HG03108 (cell line): Measurements from ENCODE around the gene CAPN2.

Experiments used
- ATAC-seq: cut with Tn5 transposase; IDR thresholded peaks from one replicate; pipeline ENCODE4 v1.9.1; 2021; ENCODE audit warnings: moderate library complexity; ENCODE audit not compliant: unreplicated experiment

The CAPN2 gene

DNA sequence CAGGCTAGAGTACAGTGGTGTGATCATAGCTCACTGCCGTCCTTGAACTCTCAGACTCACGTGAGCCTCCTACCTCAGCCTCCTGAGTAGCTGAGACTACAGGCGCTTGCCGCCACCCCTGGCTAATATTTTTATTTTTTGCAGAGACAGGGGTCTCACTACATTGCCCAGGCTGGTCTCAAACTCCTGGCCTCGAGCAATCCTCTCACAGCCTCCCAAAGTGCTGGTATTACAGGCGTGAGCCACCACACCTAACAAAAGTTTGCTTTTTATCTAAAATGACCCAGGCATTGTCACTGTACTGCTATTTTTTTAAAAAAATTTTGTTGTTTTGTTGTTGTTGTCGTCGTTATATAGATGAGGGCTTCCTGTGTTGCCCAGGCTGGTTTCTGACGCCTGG is 46.4 kb downstream of the CAPN2 start:
- no peak for ATAC-seq

DNA sequence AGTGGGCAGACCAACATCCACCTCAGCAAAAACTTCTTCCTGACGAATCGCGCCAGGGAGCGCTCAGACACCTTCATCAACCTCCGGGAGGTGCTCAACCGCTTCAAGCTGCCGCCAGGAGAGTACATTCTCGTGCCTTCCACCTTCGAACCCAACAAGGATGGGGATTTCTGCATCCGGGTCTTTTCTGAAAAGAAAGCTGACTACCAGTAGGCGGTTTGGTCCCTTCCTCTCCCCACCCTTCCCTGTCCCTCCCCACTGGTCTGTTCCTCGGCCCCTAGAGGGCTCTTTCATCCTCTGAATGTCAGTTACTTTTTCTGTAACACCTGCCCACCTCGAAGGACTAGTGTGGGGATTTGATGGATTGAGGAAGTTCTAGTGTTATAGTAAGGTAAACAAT is 46.9 kb downstream of the CAPN2 start:
- no peak for ATAC-seq

DNA sequence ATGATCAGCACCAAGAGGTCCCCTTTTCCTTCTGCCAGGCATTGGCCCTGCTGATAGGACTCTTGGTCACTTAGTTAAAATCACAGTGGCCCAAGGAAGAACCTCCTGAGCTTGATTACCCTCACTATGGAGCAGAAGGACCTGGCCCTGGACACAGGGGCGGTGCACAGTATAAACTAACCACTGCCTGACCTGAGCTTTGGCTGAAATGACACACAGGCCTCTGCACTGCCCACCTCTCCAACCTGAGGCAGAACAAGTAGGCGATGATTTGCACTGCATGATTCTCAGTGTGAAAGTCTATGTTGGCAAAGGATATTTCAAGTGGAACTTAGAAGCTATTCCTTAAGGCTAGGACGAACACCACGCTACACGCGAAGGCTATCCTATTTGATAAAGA is 48.5 kb downstream of the CAPN2 start:
- ATAC-seq: no peak

DNA sequence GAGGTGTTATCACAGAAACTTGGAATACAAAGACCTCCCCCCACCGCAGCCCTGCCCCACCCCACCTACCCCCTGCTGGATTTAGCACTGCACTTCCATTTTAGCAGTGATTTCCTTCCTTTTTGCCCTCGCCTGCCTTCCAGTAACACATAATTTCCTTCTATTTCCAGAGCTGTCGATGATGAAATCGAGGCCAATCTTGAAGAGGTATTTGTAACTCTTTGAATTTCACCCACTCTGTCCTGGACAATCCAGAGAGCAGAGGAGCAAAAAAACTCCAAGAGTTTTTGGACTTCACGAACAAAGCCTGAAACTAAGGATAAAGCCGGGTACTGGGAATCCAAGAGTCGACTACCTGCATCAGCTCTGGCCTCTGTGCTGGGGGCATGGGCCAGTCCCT is 49.1 kb downstream of the CAPN2 start:
- ATAC-seq: no peak

DNA sequence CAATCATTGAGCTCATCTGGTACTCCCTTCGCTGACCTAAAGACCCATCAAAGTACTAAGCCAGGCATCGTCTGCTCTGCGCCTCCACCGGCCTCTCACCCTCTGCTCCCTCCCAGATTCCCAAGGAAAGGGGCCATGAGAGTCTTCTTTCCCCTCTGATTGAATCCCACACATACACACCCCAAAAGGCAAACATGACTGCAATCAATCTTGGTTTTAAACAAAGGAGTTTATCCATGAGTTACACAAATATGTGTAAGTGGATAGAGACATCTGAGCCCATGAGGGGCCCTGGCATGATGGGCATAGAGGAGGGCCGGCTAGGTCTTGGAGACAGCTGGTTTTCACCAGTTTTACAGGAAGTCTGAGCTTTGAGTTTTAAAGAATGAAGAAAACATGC is 50.9 kb downstream of the CAPN2 start:
- no peak for ATAC-seq

DNA sequence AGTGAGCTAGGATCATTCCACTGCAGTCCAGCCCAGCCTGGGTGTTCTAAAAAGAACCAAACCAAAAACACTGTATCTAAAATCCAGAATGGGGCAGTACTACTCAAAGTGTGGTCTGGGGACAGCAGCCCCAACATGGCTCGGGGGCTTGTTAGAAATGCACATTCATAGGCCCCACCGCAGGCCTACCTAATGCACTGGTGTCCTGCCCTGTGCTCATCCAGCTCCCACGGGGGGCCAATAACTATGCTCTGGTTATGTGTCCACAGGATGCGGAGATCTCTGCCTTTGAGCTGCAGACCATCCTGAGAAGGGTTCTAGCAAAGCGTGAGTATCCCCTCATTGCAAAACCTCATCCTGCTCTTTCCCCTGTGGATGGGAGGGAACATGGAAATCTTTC is 51.5 kb downstream of the CAPN2 start:
- no peak for ATAC-seq

DNA sequence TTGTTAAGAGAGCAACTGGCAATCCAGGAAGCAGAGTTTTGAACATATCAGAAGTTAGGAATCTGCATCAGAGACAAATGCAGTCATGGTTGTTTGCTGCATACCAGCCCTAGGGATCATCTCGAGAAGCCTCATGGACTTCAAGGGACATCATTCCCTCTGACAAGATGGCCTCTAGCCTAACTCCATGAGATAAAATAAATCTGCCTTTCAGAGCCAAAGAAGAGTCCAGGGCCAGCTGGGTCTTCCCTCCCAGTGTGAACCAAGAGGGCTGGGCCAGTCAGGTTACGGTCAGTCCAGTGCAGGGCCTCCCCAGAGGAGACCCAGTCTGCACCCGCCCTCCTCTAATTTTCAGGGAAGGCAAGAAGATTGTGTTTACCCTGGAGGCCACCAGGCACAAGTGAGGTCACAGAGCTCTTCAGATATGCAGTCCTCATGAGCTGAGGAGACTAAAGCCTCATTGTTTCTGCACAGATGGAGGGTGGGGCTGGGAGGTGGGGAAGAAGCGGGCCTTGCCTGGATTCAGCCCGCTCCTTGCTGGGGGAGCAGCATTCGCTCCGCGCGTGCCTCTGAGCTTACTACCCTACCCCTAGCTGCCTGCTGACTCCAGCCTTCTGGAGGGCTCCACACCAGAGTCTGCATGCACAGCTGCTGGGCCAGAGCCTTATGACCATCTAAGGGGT is 52.8 kb downstream of the CAPN2 start:
- ATAC-seq: no peak

DNA sequence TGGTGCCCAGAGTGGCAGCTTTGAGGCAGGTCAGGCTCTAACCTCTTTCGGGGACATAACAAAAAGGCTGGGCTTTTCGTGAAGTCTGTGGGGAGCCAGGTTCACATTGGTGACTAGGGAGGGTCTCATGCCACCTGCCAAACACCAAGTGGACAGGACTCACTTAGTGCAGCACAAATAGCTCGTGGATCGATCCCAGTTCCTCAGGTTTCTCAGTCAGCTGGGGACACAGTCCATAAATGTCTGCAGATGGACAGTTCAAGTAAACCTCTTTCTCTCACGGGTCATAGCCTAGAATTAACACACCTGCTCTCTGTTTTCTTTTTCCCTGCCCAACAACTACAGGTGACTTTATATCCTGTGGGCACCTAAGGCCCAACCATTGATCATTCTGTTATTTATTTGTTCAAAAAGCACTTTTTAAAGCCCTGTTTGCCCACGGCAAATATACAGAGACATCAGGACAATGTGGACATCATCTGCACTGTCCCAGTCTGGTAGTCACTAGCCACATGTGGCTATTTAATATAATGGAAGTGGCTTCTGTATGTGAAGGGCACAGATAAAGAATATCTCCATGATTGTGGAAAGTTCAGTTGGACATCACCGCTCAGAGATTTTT is 53.5 kb downstream of the CAPN2 start:
- ATAC-seq: no peak

DNA sequence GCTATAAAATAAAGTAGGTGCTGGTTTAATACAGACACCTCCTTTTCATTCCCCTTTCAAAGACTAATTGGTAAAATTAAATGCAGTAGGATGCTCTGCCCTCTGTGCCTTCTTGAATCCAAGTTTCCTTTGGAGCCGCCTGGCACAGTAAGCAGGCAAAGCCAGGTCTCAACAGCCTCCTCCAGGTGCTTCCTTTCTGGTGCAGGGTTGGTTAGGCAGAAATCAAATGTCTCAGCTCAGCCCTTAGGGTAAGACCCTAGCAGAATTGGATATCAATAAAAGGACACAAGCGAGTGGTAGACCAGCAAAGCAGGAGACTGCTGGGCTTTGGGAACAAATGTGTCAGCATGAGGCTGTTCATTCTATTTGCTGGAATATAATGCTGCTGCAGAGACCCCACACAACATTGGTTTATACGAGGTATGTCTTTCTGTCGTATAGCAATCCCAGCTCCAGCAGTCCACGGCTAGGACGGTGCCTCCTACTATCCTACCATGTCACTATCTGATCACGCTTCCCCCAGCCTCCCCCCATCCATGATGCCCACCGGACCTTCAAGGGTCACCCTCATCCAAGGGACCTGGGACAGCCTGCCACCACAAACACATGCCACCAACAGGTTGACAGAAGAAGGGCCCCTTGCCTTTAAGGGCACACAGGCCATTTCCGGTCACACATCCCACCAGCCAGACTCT is 58.4 kb downstream of the CAPN2 start:
- no peak for ATAC-seq

DNA sequence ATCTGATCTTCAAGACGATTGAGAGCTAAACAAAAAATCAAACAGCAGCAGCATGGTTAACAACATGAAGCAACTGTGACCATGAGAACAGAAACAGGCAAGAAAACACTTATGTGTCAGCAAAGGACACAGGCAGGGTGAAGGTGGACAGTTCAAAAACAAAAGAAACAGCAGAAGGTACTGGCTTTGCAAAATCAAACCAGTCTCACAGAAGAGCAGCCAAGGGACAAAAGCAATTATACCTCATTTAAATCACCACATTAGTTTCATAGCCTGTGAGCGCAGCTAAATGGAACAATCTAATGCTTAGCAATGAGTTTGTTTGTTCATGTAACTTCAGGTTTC is 59.1 kb downstream of the CAPN2 start:
- no peak for ATAC-seq

DNA sequence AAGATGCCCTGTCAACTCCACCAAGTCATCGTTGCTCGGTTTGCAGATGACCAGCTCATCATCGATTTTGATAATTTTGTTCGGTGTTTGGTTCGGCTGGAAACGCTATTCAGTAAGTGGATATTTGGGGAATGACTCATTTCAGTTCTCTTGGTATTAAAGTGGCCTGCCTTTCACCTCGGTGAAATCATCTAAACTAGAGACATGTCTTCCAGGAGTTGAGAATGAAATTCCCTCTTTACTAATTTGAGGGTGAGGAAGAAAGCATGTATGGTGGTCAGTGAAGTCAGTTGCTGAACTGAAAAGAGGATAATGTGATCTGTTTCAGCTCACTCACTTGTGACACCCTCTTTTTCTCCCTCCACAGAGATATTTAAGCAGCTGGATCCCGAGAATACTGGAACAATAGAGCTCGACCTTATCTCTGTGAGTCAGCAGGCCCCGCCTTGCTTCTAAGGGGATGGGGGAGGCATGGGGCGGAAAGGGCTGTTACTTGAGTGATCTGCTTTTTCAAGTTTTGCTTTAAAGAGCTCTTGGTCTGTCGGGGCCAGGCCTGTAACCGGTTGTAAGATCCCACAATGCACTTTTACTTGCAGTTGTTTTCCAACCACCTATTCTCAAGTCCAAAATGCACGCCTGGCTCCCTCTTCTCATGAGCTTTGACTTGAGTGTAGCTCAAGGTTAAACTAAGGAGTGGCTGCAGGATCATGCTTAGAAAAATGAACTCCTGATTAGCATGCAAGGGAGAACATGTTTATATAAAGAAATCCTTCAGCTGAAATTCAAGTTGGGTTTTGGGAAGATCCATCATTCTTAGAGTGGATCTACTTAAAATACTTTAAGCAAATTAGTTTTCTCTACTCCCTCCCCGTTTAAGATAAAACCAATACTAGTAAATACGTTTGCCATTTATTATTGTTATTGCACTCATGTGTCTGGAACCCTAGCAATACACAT is 59.8 kb downstream of the CAPN2 start:
- no peak for ATAC-seq

DNA sequence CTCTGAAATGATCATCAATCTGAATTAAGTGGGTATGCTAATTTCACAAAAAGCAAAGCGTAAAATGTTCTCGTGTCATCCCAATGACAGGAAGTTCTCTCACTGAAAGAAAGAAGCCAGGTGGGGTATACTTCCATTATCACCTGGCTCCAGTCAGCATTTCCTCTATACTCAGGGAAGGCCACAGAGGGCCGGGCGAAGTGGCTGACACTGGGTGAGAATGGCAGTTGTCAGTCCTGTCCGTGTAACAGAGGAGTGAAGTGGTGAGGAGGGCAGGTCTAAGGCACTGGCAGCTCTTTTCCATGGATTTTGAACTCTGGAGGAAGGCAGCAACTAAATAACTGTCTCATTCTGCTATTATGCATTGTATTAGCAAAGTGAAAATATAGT is 60.4 kb downstream of the CAPN2 start:
- no peak for ATAC-seq

DNA sequence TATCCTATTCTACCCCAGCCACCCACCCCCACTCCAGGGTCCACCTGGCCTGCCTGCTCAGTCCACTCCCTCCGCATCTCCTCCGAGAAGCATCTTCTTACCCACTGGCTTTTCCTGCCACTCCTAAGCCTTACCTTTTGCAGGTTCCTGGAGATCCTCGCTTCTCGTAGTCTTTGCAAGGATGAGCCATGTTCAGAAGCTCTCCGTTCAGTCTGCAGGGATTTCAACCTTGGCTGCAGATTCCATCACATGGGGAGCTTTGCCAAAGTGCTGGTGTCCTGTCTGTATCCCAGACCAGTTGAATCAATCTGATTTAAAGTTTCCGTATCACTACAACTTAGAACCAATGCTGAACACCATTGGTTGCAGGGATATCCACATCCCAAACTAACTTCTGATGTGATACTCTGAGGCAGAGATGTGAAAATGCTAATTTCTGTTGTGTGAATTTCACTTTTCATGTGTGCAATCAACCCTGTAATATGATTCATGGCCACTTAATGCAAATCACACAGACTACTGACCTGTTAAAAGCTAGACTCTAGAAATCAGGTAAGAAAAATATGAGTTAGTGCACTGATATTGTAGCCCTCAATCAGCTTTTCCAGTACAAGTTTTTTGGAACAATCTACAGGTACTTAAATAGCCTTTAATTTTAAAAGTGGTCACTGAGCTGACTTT is 61.9 kb downstream of the CAPN2 start:
- no peak for ATAC-seq

DNA sequence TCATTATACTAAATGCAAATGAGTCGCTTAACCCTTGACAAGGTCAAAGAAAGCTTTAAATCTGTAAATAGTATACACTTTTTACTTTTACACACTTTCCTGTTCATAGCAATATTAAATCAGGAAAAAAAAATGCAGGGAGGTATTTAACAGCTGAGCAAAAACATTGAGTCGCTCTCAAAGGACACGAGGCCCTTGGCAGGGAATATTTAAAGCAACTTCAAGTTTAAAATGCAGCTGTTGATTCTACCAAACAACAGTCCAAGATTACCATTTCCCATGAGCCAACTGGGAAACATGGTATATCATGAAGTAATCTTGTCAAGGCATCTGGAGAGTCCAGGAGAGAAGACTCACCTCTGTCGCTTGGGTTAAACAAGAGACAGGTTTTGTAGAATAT is 62.7 kb downstream of the CAPN2 start:
- no peak for ATAC-seq

DNA sequence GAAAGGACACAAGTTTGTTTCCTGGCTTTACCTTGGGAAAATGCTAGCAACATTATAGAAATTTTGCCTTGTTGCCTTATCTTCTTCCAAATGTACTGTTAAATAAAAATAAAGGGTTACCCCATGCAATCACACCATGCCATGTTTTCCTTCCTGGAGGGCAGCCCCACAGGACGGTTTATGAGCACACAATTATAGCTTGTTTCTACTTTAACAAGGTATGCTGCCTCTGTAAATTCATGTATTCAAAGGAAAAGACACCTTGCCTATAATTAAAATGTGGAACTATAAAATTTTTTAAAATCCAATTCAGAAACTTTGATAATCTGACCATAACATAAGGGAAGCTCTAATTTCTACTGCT is 63.4 kb downstream of the CAPN2 start:
- ATAC-seq: no peak

DNA sequence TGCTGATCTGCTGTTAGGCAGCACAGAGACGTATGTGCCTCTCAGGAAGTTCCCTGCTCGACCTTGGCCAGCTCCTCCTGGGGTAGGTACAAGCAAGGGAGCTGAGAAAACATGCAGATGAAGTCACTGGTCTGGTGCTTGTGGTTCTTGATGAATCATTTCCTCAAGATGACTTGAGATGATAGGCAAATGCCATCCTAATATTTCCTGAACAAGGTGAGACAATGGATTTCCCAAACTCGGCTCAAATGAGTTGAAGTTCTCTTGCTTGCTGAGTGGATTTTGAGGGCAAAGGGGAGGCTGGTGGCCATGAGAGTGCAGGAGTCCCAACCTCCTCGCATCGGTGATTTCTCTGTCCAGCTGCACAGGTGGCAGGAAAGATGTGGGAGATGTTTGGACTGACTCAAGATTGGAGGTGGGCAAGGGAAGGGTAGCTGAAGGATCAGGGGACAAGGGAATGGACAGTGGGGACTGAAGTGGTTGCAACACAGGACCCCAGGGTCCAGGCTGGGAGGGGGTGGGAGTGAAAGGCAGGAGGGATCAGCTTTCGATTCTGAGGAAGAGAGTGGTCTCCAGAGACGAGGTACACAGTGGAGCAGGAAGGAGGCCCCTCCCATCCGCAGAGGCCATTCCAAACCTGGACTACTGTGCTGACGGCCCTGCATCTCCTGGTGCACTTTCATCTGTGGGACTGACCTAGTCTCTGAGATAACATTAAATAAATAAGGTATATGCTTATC is 63.9 kb downstream of the CAPN2 start:
- ATAC-seq: no peak

DNA sequence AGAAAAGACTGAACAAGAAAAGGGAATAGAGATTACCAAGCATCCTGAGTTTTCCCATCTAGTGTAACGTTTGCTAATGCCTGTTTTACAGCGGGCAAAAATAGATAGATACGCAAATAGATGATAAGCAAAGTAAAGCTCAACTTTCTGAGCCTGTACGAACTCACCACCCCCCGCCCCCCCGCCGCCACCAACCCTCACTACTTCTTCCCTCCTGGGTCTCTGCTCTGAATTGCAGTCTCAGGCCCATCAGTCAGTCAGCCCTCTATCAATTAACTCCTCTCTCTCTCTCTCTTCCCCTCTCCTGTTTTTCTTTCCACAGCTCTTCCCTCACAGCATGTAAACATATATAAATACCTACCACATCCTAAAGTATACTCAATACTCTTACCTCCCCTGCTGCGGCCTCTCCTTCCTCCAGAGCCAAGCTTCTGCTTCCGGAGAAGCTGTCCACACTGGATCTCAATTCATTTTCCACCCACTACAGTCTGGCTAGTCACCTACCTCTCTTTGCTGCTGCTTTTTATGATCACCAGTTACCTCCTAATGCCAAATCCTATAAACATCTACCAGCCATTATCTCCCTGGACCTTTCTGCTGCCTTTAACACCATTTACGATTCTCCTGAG is 64.6 kb downstream of the CAPN2 start:
- no peak for ATAC-seq

DNA sequence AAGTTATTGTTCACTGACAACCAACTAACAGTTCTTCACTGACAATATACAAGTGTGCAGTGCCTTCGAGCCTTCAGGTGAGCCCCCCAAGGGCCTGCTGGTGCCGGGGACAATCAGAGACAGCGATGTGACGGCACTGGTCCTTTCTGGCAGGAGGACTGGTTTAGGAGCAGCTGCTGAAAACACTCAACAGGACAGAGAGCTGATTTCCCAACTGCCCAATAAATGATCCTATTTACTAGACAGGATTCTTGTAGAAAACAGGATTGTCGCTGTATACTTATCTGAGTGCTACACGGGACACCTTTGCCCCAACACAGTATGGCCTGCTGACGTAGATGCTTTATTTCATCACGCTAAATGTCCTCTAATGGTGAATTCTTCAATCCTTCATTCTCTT is 68.0 kb downstream of the CAPN2 start:
- ATAC-seq: no peak

DNA sequence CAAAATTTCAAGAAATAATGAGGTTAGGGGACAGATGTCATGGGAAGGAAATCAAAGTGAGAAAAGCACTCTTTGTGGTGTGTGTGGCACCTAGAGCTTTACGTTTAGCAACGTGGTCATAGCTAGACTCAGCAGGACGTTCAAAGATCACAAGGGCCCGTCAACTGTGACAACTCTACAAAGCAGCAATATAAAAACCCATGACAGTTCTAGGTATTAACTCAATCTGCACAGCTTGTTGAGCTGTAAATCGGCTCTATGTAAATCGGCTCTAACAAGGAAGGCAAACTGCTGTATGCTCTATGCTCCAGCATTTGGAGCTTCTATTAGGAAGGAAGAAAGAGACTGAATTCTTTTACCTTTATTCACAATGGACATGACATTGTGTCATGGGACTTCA is 68.6 kb downstream of the CAPN2 start:
- no peak for ATAC-seq

DNA sequence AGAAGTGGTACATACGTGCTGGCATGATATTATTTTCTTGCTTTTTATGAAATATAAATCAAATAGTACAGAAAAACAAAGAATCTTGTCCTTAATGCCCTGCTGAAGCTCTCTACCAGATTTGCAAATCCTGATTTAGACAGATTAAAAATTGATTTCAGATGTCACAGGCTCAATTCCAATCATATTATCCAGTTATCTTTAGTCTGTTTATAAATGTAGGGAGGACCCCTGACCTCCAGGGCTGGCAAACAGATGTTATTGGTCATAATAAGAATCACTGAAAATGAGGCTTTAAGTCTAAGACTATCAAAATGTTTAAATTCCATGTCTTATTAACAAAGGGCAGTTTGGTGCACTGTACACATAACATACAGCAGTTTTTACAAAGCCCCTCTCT is 71.3 kb downstream of the CAPN2 start:
- ATAC-seq: no peak
